ENCODE results near the gene ZZZ3.

GRCh38 chr1:77649127-77649526 lies 33.3 kb downstream of the ZZZ3 start:
- TF ChIP-seq SP1 (IDR thresholded peaks at IDR 0.05) (no peak), HNF4G (IDR thresholded peaks at IDR 0.05) (no peak), CTCF (IDR thresholded peaks at IDR 0.05; ENCODE audit: low read depth, low read length, missing input control) (no peak), ZBTB33 (IDR thresholded peaks at IDR 0.05) (no peak), JUND (IDR thresholded peaks at IDR 0.05) (no peak), REST (IDR thresholded peaks at IDR 0.05) (no peak), RAD21 (IDR thresholded peaks at IDR 0.05) (no peak), EGR1 (IDR thresholded peaks at IDR 0.05; ENCODE audit: low read depth in 2 of 2) (no peak), FOXA1 (IDR thresholded peaks at IDR 0.05) (no peak), GABPA (IDR thresholded peaks at IDR 0.05 in 1 of 2, conservative IDR thresholded peaks at IDR 0.05 in 1 of 2) (no peak)
- TF ChIP-seq, protein P1, sequence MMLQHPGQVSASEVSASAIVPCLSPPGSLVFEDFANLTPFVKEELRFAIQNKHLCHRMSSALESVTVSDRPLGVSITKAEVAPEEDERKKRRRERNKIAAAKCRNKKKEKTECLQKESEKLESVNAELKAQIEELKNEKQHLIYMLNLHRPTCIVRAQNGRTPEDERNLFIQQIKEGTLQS (IDR thresholded peaks at IDR 0.05): no peak
- TF ChIP-seq, protein P2, sequence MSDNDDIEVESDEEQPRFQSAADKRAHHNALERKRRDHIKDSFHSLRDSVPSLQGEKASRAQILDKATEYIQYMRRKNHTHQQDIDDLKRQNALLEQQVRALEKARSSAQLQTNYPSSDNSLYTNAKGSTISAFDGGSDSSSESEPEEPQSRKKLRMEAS (IDR thresholded peaks at IDR 0.05): no peak

Data from liver (tissue), 3 donors.